GM23248 (cell line): Measurements from ENCODE around the gene TRPV4. TPM values are rescaled to one million over a fixed set of nuclear protein-coding genes. Genes with fewer than 3 reads are reported as not detected.

Experiments used
- DNase-seq: peaks from one replicate; pipeline ENCODE4 v3.0.0-alpha.2; 2015
- H2AFZ ChIP-seq: fragments of 200-600 bp; sonication (generic); 2 replicates; pipeline ENCODE4 v1.6.1; 2016; ENCODE audit warnings: antibody characterized with exemption
- H3F3A ChIP-seq: fragments of 200-600 bp; sonication (generic); 2 replicates; pipeline ENCODE4 v1.6.1; 2016; ENCODE audit warnings: mild to moderate bottlenecking, antibody characterized with exemption, mixed run types; ENCODE audit not compliant: insufficient read depth
- H3K27ac ChIP-seq: fragments of 200-600 bp; sonication (generic); 2 replicates; pipeline ENCODE4 v1.5.1; 2016; ENCODE audit warnings: mild to moderate bottlenecking
- H3K27me3 ChIP-seq: fragments of 200-600 bp; sonication (generic); replicated peaks from 2 replicates; pipeline ENCODE4 v1.6.1; 2016; ENCODE audit warnings: mild to moderate bottlenecking; ENCODE audit not compliant: insufficient read depth
- H3K36me3 ChIP-seq: fragments of 200-600 bp; sonication (generic); 2 replicates; pipeline ENCODE4 v1.6.1; 2016; ENCODE audit warnings: low read depth, mild to moderate bottlenecking
- H3K4me1 ChIP-seq: fragments of 200-600 bp; sonication (generic); 2 replicates; pipeline ENCODE4 v1.6.1; 2016; ENCODE audit warnings: mild to moderate bottlenecking; ENCODE audit not compliant: insufficient read depth
- H3K4me2 ChIP-seq: fragments of 200-600 bp; sonication (generic); one replicate; pipeline ENCODE4 v1.6.1; 2016; ENCODE audit warnings: mild to moderate bottlenecking; ENCODE audit not compliant: unreplicated experiment
- H3K4me3 ChIP-seq: fragments of 200-600 bp; sonication (generic); 2 replicates; pipeline ENCODE4 v1.5.1; 2016; ENCODE audit warnings: mild to moderate bottlenecking
- H3K79me2 ChIP-seq: fragments of 200-600 bp; sonication (generic); 2 replicates; pipeline ENCODE4 v1.6.1; 2016; ENCODE audit warnings: mild to moderate bottlenecking; ENCODE audit not compliant: insufficient read depth
- H3K9ac ChIP-seq: fragments of 200-600 bp; sonication (generic); 2 replicates; pipeline ENCODE4 v1.6.1; 2016; ENCODE audit warnings: mild to moderate bottlenecking
- H3K9me2 ChIP-seq: fragments of 200-600 bp; sonication (generic); 2 replicates; pipeline ENCODE4 v1.6.1; 2016; ENCODE audit warnings: mixed run types, mild to moderate bottlenecking, moderate library complexity; ENCODE audit not compliant: insufficient read depth
- H3K9me3 ChIP-seq: fragments of 200-600 bp; sonication (generic); one replicate; pipeline ENCODE4 v1.6.1; 2017; ENCODE audit warnings: low read depth
- H4K20me1 ChIP-seq: fragments of 200-600 bp; sonication (generic); 2 replicates; pipeline ENCODE4 v1.6.0; 2016; ENCODE audit not compliant: insufficient read depth
- EZH2 ChIP-seq: fragments of 200-600 bp; sonication (generic); IDR thresholded peaks from 2 replicates; pipeline ENCODE4 v1.6.1; 2018; ENCODE audit warnings: antibody characterized with exemption, mild to moderate bottlenecking; ENCODE audit not compliant: insufficient read depth, poor library complexity, severe bottlenecking
- EZH2phosphoT487 ChIP-seq: fragments of 200-600 bp; sonication (generic); IDR thresholded peaks from 2 replicates; pipeline ENCODE4 v1.6.1; 2018; ENCODE audit warnings: antibody characterized with exemption, moderate library complexity, mild to moderate bottlenecking, low read depth; ENCODE audit not compliant: insufficient read depth
- WGBS, 2 experiments: methylation state at CpG; one replicate each; pipeline ENCODE4 v1.1.6; 2015 to 2017; ENCODE audit warnings: low lambda C conversion rate in 2 of 2, low coverage in 1 of 2; ENCODE audit errors: missing lambda C conversion rate in 2 of 2; 5-methylcytosine and 5-hydroxymethylcytosine counted together
- in situ Hi-C: fragments of 300-500 bp; cut with MboI; formaldehyde crosslinking; loops from 2 replicates; pipeline ENCODE4 v1.15.0; 2020
- polyA plus RNA-seq: library from polyadenylated mRNA; unstranded; fragments of >200 nt; fragmentation: Nextera tagmentation; extraction: Ambion mirVana; gene quantifications from 2 replicates; pipeline ENCODE4 v1.2.1, GENCODE V29; 2016
- total RNA-seq: library from RNA; depleted of rRNA; stranded (reverse); fragments of >200 nt; shearing (Covaris generic); gene quantifications from 2 replicates; pipeline ENCODE4 v1.2.3, GENCODE V29; 2014

TRPV4 gene
- total and polyA plus RNA-seq, 2 experiments from 2014 or later = 0.65 to 2.6 TPM

DNA sequence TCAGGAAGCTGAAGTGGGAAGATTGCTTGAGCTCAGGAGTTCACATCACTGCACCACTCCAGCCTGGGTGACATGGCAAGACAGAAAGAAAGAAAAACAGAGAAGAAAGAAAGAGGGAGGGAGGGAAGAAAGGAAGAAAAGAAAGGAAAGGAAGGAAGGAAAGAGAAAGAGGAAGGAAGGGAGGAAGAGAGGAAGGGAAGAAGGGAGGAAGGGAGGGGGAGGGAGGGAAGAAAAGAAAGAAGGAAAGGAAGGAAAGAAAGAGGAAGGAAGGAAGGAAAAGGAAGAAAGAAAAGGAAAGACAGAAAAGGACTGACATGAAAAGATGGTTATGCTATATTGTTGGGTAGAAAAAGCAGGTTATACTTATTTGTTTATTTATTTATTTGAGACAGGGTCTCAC, 43.2 kb upstream of the TRPV4 start:
- Histone ChIP-seq H3K4me3 (no peak overlapping the region), H3K9me3 (no peaks in the 10 kb centered on the region), H3K4me2 (no peak overlapping the region), H3K9ac (no peak overlapping the region), H3K9me2 (no peaks in the 10 kb centered on the region), H3F3A (peaks cover 18% of the 10 kb centered on the region), H3K79me2 (peaks cover 86% of the 10 kb centered on the region), H3K36me3 (no peaks in the 10 kb centered on the region; the same call in 1 of the 2 replicates), H4K20me1 (no peaks in the 10 kb centered on the region; the same call in 1 of the 2 replicates), H2AFZ (no peak overlapping the region), H3K27me3 (no peaks in the 10 kb centered on the region), H3K4me1 (peaks cover 36% of the 10 kb centered on the region), H3K27ac (no peak overlapping the region)
- no peak for TF ChIP-seq EZH2phosphoT487
- no peak for TF ChIP-seq EZH2
- in situ Hi-C loops = no loop called here
- no peak for DNase-seq

DNA sequence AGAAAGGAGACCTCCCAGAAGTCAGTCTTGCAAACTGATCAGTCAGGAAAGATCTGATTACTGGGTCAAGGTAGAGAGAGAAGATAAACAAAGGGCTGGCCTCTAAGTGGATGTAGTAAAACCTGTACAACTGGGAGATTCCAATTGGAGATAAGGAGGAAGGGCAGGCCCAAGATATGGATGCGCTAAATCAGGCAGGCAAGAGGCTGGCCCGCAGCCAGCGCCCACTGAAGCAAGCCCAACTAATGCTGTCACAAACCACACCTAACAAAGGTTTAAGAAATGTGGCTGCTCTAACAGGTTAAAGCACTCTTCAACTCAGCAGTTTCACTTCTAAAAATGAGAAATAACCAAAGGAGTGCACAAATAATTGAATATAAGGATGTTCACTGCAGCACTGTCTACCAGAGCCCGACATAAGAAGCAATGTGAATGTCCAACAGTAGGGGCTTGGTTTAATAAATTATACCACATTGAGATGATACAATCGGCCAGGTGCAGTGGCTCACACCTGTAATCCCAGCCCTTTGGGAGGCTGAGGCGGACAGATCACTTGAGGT, 42.5 kb upstream of the TRPV4 start:
- peaks cover 19% of the 10 kb centered on the region for H3F3A ChIP-seq
- H3K79me2 ChIP-seq = peaks cover 91% of the 10 kb centered on the region
- no peaks in the 10 kb centered on the region for H3K27me3 ChIP-seq
- no peak overlapping the region for H3K4me3 ChIP-seq
- H2AFZ ChIP-seq = no peak overlapping the region
- DNase-seq = no peak
- H3K9ac ChIP-seq = no peak overlapping the region
- TF ChIP-seq EZH2phosphoT487 (no peak), EZH2 (no peak)
- H3K9me3 ChIP-seq = no peaks in the 10 kb centered on the region
- 80 to 81% methylated on average over 6 of the region's 6 CpGs for WGBS, 2 experiments
- no peaks in the 10 kb centered on the region for H3K9me2 ChIP-seq
- H3K4me1 ChIP-seq = peaks cover 35% of the 10 kb centered on the region
- H3K27ac ChIP-seq = no peak overlapping the region
- H4K20me1 ChIP-seq = no peaks in the 10 kb centered on the region; the same call in 1 of the 2 replicates
- H3K4me2 ChIP-seq = no peak overlapping the region
- in situ Hi-C loops = no loop called here
- no peaks in the 10 kb centered on the region; the same call in 1 of the 2 replicates for H3K36me3 ChIP-seq

DNA sequence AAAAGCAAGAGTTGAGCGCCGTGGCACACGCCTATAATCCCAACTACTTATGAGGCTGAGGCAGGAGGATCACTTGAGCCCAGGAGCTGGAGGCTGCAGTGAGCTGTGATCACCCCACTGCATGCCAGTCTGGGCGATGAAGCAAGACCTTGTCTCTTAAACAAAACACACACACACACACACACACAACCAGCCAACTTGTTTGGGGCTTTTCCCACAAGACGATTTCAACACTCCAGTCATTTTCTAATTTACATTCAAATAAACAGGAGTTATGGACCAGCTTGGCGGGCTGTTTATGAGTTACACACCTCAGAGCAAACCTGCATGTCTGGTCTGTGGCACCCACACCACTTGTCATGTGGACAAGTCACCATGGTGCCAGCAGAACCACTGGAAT, 40.5 kb upstream of the TRPV4 start:
- Histone ChIP-seq H3K27ac (no peak overlapping the region), H3K9me2 (no peaks in the 10 kb centered on the region), H3K27me3 (no peaks in the 10 kb centered on the region), H2AFZ (no peak overlapping the region), H3K9me3 (no peaks in the 10 kb centered on the region), H3K9ac (no peak overlapping the region), H3K4me1 (peaks cover 33% of the 10 kb centered on the region), H3K79me2 (peaks cover 93% of the 10 kb centered on the region), H4K20me1 (peaks cover 6% of the 10 kb centered on the region; the same call in 1 of the 2 replicates), H3K4me2 (no peak overlapping the region), H3F3A (peaks cover 22% of the 10 kb centered on the region), H3K36me3 (no peaks in the 10 kb centered on the region; the same call in 1 of the 2 replicates), H3K4me3 (no peak overlapping the region)
- in situ Hi-C loops = no loop called here
- 90 to 91% methylated on average over 6 of the region's 6 CpGs for WGBS, 2 experiments
- TF ChIP-seq EZH2phosphoT487 = no peak
- TF ChIP-seq EZH2 = no peak
- DNase-seq = no peak

DNA sequence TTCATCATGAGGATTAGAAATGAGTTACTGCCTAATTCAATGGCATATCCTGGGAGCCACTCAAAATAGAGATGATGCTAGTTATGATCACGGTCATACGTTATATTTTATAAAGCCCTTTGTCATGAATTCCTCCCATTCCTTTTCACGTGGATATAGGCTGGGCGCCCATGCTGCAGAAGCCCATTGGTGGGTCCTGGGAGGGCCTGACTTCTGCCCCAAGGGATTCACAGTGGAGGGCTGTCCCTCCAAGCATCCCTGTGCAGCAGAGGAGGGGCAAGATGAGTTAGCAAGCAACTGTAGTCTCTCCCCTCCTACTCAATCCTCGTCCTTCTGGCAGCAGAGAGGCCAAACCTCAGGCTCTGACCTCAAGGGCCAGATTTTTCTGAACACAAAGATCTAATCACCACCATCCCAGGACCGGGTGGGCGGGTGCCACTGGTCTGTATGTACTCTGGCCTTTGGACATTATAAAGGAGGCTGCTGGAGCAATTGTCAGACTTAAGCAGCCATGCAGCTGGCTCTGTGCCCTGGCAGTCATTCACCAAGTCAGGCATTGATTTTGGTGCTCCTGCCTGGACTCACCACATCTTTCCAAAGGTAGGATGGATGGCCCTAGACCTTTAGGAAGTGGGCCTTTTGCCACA, 38.6 kb upstream of the TRPV4 start:
- in situ Hi-C loops = no loop called here
- Histone ChIP-seq H4K20me1 (peaks cover 6% of the 10 kb centered on the region; the same call in 1 of the 2 replicates), H3K4me1 (peaks cover 18% of the 10 kb centered on the region), H2AFZ (no peak overlapping the region), H3K79me2 (peaks cover 93% of the 10 kb centered on the region), H3K36me3 (no peaks in the 10 kb centered on the region; the same call in 1 of the 2 replicates), H3K4me2 (peak overlapping the region; percentile 7), H3K9ac (no peak overlapping the region), H3K4me3 (no peak overlapping the region), H3K27me3 (no peaks in the 10 kb centered on the region), H3F3A (peaks cover 27% of the 10 kb centered on the region), H3K9me2 (no peaks in the 10 kb centered on the region), H3K27ac (peak overlapping the region; percentile 35), H3K9me3 (no peaks in the 10 kb centered on the region)
- no peak for TF ChIP-seq EZH2phosphoT487
- TF ChIP-seq EZH2 = no peak
- DNase-seq = peak; percentile 53
- 57% methylated on average over 7 of the region's 7 CpGs for WGBS, 2 experiments
